HG03457 (cell line): ENCODE measurements around the gene URB1.
A peak's percentile ranks its signal among the peaks of the same experiment; 100 is the strongest.
"Not testable (repeated sequence)": the region's sequence is repeated elsewhere in the genome, so short reads cannot be mapped to it uniquely, and the experiment has no call there.

Source experiments
- ATAC-seq: cut with Tn5 transposase; IDR thresholded peaks from one replicate; pipeline ENCODE4 v1.9.1; 2021; ENCODE audit warnings: moderate number of reproducible peaks; ENCODE audit not compliant: unreplicated experiment

Gene URB1

DNA sequence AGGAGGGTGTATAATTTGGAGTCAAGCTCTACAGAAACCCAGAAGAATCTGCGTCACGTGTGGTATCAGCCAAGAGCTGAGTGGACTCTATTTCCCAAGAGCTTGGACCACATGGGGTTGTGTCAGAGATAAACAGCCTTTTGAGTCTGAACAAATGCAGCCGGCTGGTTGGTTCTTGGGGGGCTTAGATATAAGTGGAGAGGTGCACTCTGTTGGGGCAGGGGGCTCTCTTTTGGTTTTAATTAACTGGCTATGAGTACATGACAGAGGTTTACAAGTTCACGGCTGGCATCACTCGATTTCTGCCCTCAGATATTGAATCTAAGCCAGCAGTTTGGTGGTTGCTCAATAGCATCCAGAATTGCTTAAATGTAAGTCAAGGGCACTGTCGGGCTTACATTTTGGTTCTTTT is 94.7 kb downstream of the URB1 start:
- ATAC-seq, result no peak

DNA sequence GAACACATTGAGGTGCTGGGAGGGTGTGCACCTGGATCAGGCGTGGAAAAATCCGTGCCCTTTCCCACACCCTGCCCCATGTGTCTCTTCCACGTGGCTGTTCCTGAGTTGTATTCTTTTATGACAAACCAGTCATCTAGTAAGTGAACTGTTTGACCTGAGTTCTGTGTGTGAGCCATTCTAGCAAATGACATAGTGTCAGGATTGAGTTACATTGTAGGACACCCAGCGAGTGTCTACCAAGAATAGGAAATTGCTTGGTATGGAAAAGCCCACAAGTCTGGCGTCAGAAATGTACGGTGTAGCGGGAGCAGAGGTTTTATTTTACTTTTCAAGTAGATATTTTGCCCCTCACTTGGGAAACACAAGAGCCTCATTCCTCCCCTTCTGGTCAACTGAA is 95.4 kb downstream of the URB1 start:
- no peak for ATAC-seq

DNA sequence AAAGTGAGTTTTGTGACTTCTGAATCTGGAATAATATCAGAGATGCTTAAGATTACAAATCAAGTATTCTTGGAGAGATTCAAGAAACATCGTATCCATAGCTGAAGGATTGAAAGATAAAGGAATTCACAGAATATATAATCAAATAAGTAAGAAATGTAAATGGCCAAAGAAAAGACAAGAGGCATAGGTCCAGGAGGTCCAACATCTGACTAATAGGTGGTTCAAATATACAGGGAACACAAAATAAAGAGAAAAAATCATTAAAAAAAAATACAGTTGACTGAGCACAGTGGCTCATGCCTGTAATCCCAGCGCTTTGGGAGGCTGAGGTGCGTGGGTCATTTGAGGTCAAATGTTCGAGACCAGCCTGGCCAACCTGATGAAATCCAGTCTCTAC is 107.3 kb downstream of the URB1 start:
- no peak for ATAC-seq

DNA sequence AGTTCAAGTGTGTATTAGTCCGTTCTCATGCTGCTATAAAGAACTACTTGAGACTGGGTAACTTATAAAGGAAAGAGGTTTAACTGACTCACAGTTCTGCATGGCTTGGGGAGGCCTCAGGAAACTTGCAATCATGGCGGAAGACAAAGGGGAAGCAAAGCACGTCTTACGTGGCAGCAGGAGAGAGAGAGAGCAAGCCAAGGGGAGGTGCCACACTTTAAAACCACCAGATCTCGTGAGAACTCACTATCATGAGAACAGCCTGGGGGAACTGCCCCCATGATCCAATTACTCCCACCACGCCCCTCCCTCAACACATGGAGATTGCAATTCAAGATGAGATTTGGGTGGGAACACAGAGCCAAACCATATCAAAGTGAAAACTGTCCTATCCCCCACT is 109.8 kb downstream of the URB1 start:
- no peak for ATAC-seq

DNA sequence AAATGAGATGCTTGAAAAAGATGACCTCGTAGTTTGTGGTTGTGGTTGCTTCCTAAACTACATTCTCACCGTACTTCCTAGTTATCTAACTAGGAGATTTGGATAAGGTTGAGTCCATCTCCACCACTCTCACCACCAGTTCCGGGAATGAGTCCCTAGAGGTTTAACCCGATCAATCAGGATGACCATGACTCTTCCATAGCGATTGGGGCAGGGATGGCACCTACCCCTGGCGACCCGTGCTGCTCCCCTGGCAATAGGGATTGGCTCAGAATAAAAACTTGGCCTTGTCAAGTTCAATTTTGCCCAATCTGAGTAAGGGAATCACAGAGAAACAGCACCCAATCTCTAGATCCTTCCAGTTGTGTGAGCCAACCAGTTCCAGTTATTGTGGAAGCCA is 111.3 kb downstream of the URB1 start:
- no peak for ATAC-seq

DNA sequence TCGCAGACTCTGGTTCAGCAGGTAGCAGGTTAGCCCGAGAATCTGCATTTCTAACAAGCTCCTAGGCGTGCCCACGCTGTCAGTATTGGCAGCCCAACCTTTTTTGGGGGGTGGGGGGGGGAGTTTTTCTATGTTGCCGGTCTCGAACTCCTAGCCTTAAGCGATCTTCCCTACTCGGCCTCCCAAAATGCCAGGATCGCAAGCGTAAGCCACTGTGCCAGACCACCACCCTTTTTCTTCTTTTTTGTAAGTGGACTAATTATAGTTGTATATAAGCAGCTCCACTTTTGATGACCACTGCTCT is 113.5 kb downstream of the URB1 start:
- no peak for ATAC-seq

DNA sequence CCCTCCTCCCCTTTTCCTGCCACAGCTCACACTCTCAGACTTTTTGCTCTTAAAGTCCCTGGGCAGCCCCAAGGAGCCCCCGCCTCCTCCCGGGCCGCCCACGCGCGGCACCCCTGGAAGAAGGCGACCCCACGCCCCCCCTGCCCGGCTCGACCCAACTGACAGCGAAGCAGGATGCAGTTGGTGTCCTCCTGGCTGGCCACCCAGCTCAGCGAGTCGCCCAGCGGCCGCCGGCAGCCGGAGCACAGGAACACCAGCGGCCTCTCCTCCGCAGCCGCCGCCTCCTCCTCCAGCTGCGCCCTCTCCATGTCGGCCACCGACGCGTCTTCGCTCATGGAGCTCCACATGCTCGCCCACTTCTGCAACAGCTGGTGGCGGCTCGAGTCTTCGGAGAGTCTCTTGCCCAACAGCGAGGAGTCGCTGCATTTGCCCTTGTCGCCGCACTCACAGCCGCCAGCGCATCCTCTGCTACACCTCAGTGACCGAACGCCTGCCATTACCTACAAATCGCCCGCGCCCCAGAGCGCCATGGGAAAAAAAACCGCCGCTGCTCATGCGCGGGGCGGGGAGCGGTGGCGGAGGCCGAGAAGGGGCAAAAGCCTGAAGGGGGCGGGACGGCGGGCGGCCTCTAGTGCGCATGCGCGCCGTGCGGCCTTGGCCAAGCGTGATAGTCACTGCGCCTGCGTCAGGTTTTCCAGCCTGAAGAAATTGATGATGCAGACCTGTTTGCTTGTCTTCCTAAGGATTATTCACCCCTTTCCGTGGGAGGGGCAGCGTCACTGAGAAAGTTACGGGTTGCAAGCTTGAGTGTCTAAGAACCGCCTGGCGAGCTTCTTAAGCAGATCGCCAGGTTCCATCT is 114.1 kb downstream of the URB1 start, which contains the start of gene MIS18A:
TSS of gene MIS18A (minus strand) at position 532 of the 859 bp plus-strand sequence. CDS start at position 497, 35 bp downstream.
- peak; percentile 88 for ATAC-seq

DNA sequence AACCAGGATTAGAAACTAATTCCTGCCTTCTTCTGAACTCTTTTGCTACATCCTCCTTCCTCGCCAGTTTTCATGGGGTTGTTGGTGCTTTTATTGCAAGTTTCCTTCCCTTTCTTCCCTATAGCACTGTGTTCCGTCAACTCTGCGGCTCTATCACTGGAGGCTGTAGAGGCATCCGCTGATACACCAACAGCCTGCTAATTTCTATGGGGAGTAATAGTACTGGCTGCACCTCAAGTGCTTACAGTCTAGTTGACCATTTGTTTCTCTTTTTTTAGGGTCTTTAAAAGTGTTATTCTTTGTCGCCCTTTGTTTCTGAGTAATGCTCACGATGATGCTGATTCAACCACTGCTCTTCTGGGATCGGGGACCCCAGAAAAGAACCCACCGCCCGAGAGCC is 114.7 kb downstream of the URB1 start:
- ATAC-seq, result no peak

DNA sequence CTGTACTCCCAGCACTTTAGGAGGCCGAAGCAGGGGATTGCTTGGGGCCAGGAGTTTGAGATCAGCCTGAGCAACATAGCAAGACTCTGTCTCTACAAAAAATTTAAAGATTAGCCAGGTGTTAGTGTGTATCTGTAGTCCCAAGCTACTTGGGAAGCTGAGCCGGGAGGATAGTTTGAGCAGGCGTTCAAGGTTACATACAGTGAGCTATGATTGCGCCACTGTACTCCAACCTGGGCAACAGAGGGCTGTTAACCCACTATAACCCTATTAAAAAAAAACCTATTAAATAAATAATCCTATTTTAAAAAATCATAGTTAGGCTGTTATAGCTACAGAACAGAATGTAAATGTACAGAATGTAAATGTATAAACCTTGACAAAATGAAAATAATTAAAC is 116.1 kb downstream of the URB1 start:
- no peak for ATAC-seq

DNA sequence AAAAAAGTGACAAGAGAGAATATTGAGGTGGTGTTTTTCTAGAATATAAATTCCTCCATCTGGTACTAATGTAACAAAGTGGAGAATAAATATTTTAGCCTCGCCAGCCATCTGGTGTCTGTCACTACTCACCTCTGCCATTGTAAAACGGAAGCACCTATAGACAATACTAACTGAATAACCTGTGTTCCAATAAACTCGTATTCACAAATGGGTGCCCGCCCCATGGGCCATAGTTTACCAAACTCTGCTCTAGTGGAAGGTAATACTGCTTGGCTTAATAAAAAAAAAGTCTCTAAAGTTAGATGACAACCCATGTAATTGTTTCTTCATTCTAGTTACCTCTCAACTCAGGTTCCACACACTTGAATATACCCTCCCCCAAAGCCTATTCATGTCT is 122.1 kb downstream of the URB1 start:
- ATAC-seq, result no peak

DNA sequence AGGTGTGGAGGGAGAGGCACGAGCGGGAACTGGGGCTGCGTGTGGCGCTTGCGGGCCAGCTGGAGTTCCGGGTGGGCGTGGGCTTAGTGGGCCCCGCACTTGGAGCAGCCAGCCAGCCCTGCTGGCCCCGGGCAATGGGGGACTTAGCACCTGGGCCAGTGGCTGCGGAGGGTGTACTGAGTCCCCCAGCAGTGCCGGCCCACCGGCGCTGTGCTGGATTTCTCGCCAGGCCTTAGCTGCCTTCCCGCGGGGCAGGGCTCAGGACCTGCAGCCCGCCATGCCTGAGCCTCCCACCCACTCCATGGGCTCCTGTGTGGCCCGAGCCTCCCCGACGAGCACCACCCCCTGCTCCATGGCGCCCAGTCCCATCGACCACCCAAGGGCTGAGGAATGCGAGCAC is 127.5 kb downstream of the URB1 start:
- ATAC-seq, result not testable (repeated sequence)

DNA sequence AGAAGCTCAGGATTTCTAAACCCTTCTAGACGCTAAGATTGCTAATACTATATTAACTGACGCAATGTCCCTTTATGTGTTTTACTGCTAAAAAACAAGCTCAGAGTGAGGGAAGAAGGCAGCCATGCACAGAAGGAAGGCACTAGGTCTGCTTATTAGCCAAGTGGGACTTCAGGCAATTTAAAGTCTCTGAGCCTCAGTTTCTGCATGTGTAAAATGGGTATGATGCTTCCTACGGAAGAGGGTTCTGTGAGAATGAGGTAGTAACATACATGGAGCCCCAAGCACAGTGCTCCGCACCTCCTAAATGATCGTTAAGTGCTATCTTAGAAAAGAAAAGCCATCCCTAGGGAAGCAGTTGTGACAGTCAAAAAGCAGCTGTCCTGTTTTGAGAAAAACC is 130.9 kb downstream of the URB1 start:
- ATAC-seq, result no peak
